ENCODE measurements around the gene EMILIN1. TPM values are rescaled to one million over a fixed set of nuclear protein-coding genes. Genes with fewer than 3 reads are reported as not detected.

The EMILIN1 gene
- total and polyA plus RNA-seq, 4 donors: 50.0 to 249 (median 190) TPM

GRCh38 chr2:27060323-27060722 lies 18.1 kb upstream of the EMILIN1 start:
- 89 to 90% methylated on average over 3 of the region's 3 CpGs for WGBS, 2 donors
- Histone ChIP-seq H3K27ac (ENCODE audit: low read depth in 1 of 2, low read length in 2 of 2) (no peak overlapping the region), H3K36me3 (ENCODE audit: control insufficient read depth in 1 of 2, insufficient read depth in 2 of 2, low read length in 1 of 2) (peaks cover 0 to 3% of the 10 kb centered on the region in 2 donors), H3K4me1 (ENCODE audit: control insufficient read depth in 1 of 2, insufficient read depth in 2 of 2, low read length in 2 of 2) (no peaks in the 10 kb centered on the region), H3K4me3 (ENCODE audit: low read length in 2 of 2) (no peak overlapping the region), H3K27me3 (ENCODE audit: control insufficient read depth in 1 of 2, insufficient read depth in 2 of 2, low read length in 1 of 2) (no peaks in the 10 kb centered on the region), H3K9me3 (ENCODE audit: control insufficient read depth, low read length) (no peaks in the 10 kb centered on the region)
- ATAC-seq (ENCODE audit: low FRiP score) (peak; percentile 29), DNase-seq (no peak)
- intact Hi-C loops (cut with DNase I): no loop called here

GRCh38 chr2:27065128-27065527 lies 13.3 kb upstream of the EMILIN1 start:
- H3K4me3 ChIP-seq (ENCODE audit: low read length in 2 of 2): no peak overlapping the region
- DNase-seq (no peak), ATAC-seq (ENCODE audit: low FRiP score) (no peak)
- H3K27me3 ChIP-seq (ENCODE audit: control insufficient read depth in 1 of 2, insufficient read depth in 2 of 2, low read length in 1 of 2): no peaks in the 10 kb centered on the region
- no peak overlapping the region for H3K27ac ChIP-seq (ENCODE audit: low read depth in 1 of 2, low read length in 2 of 2)
- WGBS, 2 donors: 73 to 81% methylated on average over 3 of the region's 3 CpGs
- intact Hi-C loops (cut with DNase I): no loop called here
- H3K9me3 ChIP-seq (ENCODE audit: control insufficient read depth, low read length): no peaks in the 10 kb centered on the region
- no peaks in the 10 kb centered on the region for H3K4me1 ChIP-seq (ENCODE audit: control insufficient read depth in 1 of 2, insufficient read depth in 2 of 2, low read length in 2 of 2)
- H3K36me3 ChIP-seq (ENCODE audit: control insufficient read depth in 1 of 2, insufficient read depth in 2 of 2, low read length in 1 of 2): no peaks in the 10 kb centered on the region

- 84 to 87% methylated on average over 5 of the region's 5 CpGs for WGBS, 2 donors
- peak in 1 of 2 donors; percentile 45 for DNase-seq
- Histone ChIP-seq H3K27ac (ENCODE audit: low read depth in 1 of 2, low read length in 2 of 2) (no peak overlapping the region), H3K27me3 (ENCODE audit: control insufficient read depth in 1 of 2, insufficient read depth in 2 of 2, low read length in 1 of 2) (no peaks in the 10 kb centered on the region), H3K4me1 (ENCODE audit: control insufficient read depth in 1 of 2, insufficient read depth in 2 of 2, low read length in 2 of 2) (no peaks in the 10 kb centered on the region), H3K4me3 (ENCODE audit: low read length in 2 of 2) (no peak overlapping the region), H3K9me3 (ENCODE audit: control insufficient read depth, low read length) (no peaks in the 10 kb centered on the region), H3K36me3 (ENCODE audit: control insufficient read depth in 1 of 2, insufficient read depth in 2 of 2, low read length in 1 of 2) (no peaks in the 10 kb centered on the region)
- no peak for ATAC-seq (ENCODE audit: low FRiP score)
- intact Hi-C loops (cut with DNase I): no loop called here
Observed at GRCh38 chr2:27067385-27067784, 11.0 kb upstream of the EMILIN1 start.

GRCh38 chr2:27069436-27069835 lies 9.0 kb upstream of the EMILIN1 start:
- H3K4me1 ChIP-seq (ENCODE audit: control insufficient read depth in 1 of 2, insufficient read depth in 2 of 2, low read length in 2 of 2): no peaks in the 10 kb centered on the region
- DNase-seq (no peak), ATAC-seq (ENCODE audit: low FRiP score) (no peak)
- intact Hi-C loops (cut with DNase I): no loop called here
- no peak overlapping the region for H3K27ac ChIP-seq (ENCODE audit: low read depth in 1 of 2, low read length in 2 of 2)
- H3K27me3 ChIP-seq (ENCODE audit: control insufficient read depth in 1 of 2, insufficient read depth in 2 of 2, low read length in 1 of 2): no peaks in the 10 kb centered on the region
- WGBS, 2 donors: 90 to 97% methylated on average over 6 of the region's 6 CpGs
- no peaks in the 10 kb centered on the region for H3K36me3 ChIP-seq (ENCODE audit: control insufficient read depth in 1 of 2, insufficient read depth in 2 of 2, low read length in 1 of 2)
- no peak overlapping the region for H3K4me3 ChIP-seq (ENCODE audit: low read length in 2 of 2)
- H3K9me3 ChIP-seq (ENCODE audit: control insufficient read depth, low read length): no peaks in the 10 kb centered on the region

GRCh38 chr2:27069961-27070618 lies 8.3 kb upstream of the EMILIN1 start:
- DNase-seq (peak in 1 of 2 donors; percentile 51), ATAC-seq (ENCODE audit: low FRiP score) (no peak)
- Histone ChIP-seq H3K27ac (ENCODE audit: low read depth in 1 of 2, low read length in 2 of 2) (no peak overlapping the region), H3K36me3 (ENCODE audit: control insufficient read depth in 1 of 2, insufficient read depth in 2 of 2, low read length in 1 of 2) (no peaks in the 10 kb centered on the region), H3K9me3 (ENCODE audit: control insufficient read depth, low read length) (no peaks in the 10 kb centered on the region), H3K27me3 (ENCODE audit: control insufficient read depth in 1 of 2, insufficient read depth in 2 of 2, low read length in 1 of 2) (no peaks in the 10 kb centered on the region), H3K4me3 (ENCODE audit: low read length in 2 of 2) (peak overlapping the region in 1 of 2 donors; percentile 76), H3K4me1 (ENCODE audit: control insufficient read depth in 1 of 2, insufficient read depth in 2 of 2, low read length in 2 of 2) (no peaks in the 10 kb centered on the region)
- intact Hi-C loops (cut with DNase I): loop anchor here in 1 of 2 donors (2.0 kb wide), 1 partner anchor 17 kb away; no protein-coding TSS in a partner anchor
- WGBS, 2 donors: 63 to 69% methylated on average over 8 of the region's 8 CpGs

- WGBS, 2 donors: 0 to 1% methylated on average over 11 of the region's 11 CpGs
- Histone ChIP-seq H3K4me3 (ENCODE audit: low read length in 2 of 2) (peak overlapping the region; percentile 23 to 76), H3K27me3 (ENCODE audit: control insufficient read depth in 1 of 2, insufficient read depth in 2 of 2, low read length in 1 of 2) (no peaks in the 10 kb centered on the region), H3K27ac (ENCODE audit: low read depth in 1 of 2, low read length in 2 of 2) (peak overlapping the region; percentile 2 to 28), H3K36me3 (ENCODE audit: control insufficient read depth in 1 of 2, insufficient read depth in 2 of 2, low read length in 1 of 2) (no peaks in the 10 kb centered on the region), H3K9me3 (ENCODE audit: control insufficient read depth, low read length) (no peaks in the 10 kb centered on the region), H3K4me1 (ENCODE audit: control insufficient read depth in 1 of 2, insufficient read depth in 2 of 2, low read length in 2 of 2) (no peaks in the 10 kb centered on the region)
- intact Hi-C loops (cut with DNase I): loop anchor here in 1 of 2 donors (2.0 kb wide), 1 partner anchor 18 kb away; no protein-coding TSS in a partner anchor
- ATAC-seq (ENCODE audit: low FRiP score) (no peak), DNase-seq (no peak)
Observed at GRCh38 chr2:27070653-27071276, 7.7 kb upstream of the EMILIN1 start.

GRCh38 chr2:27071277-27071989 lies 7.0 kb upstream of the EMILIN1 start, which contains the start of gene OST4:
Gene OST4 (minus strand): TSS chr2:27071654.
- no peaks in the 10 kb centered on the region for H3K4me1 ChIP-seq (ENCODE audit: control insufficient read depth in 1 of 2, insufficient read depth in 2 of 2, low read length in 2 of 2)
- peak within 1 kb of the TSS; percentile 50 to 76 for H3K4me3 ChIP-seq (ENCODE audit: low read length in 2 of 2)

GRCh38 chr2:27071990-27072830 lies 6.2 kb upstream of the EMILIN1 start:
- Histone ChIP-seq H3K4me3 (ENCODE audit: low read length in 2 of 2) (peak overlapping the region; percentile 47 to 50), H3K27ac (ENCODE audit: low read depth in 1 of 2, low read length in 2 of 2) (peak overlapping the region; percentile 83 to 90), H3K36me3 (ENCODE audit: control insufficient read depth in 1 of 2, insufficient read depth in 2 of 2, low read length in 1 of 2) (no peaks in the 10 kb centered on the region), H3K27me3 (ENCODE audit: control insufficient read depth in 1 of 2, insufficient read depth in 2 of 2, low read length in 1 of 2) (no peaks in the 10 kb centered on the region), H3K9me3 (ENCODE audit: control insufficient read depth, low read length) (no peaks in the 10 kb centered on the region), H3K4me1 (ENCODE audit: control insufficient read depth in 1 of 2, insufficient read depth in 2 of 2, low read length in 2 of 2) (no peaks in the 10 kb centered on the region)
- ATAC-seq (ENCODE audit: low FRiP score) (peak; percentile 66), DNase-seq (peak; percentile 87 to 91)
- intact Hi-C loops (cut with DNase I): loop anchor here in 1 of 2 donors (2.0 kb wide), 1 partner anchor 19 kb away; no protein-coding TSS in a partner anchor
- WGBS, 2 donors: 2 to 3% methylated on average over 30 to 34 of the region's 34 CpGs

More at GRCh38 chr2:27071277-27071989, 7.0 kb upstream of the EMILIN1 start, which contains the start of gene OST4:
- peak; percentile 97 to 98 for DNase-seq
- ATAC-seq (ENCODE audit: low FRiP score): peak; percentile 96
- no peaks in the 10 kb centered on the region for H3K9me3 ChIP-seq (ENCODE audit: control insufficient read depth, low read length)
- intact Hi-C loops (cut with DNase I): loop anchor here in 1 of 2 donors (2.0 kb wide), 1 partner anchor 19 kb away; no protein-coding TSS in a partner anchor
- H3K27me3 ChIP-seq (ENCODE audit: control insufficient read depth in 1 of 2, insufficient read depth in 2 of 2, low read length in 1 of 2): no peaks in the 10 kb centered on the region
- H3K36me3 ChIP-seq (ENCODE audit: control insufficient read depth in 1 of 2, insufficient read depth in 2 of 2, low read length in 1 of 2): no peaks in the 10 kb centered on the region
- H3K27ac ChIP-seq (ENCODE audit: low read depth in 1 of 2, low read length in 2 of 2): peak within 1 kb of the TSS; percentile 83 to 90
- 0% methylated on average over 64 to 86 of the region's 86 CpGs for WGBS, 2 donors

Measured in aorta (tissue), 5 donors.